Measurements from ENCODE around the gene NRIP1.

DNA sequence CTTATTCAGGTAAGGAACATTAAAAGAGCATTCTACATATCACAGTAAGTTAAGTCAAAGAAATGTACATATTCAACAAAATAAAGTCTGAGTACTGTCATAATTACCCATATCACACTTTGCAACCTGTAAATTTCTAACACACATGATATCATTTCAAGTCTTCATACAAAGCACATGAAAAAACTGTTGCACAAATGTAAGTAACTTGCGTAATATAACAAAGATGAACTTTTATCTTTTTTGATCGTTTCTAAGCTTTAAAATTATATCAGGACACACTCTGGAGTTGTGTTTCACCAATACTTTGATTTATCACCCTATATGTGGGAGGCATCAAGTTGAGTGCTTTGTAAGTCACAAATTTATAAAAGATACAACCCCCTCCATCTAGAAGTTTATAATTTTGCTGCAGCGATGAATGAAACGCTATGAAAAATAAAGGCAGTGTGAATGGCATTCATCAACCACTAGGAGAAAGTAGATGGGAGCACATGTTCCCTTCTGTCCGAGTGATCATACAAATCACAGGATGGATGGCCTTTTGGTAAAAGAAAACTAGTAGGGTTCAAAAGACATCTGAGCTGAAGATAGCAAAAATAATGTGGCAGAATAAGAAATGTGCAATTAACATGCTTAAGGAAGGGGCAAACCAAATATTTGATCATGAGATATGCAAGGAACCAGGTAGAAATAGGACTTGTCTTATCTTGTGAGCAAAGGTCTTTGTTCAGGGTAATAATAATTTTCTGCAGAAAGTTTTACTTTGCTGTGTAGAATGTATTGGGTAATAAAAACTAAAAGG is 27.5 kb downstream of the NRIP1 start:
- TF ChIP-seq EZH2 (IDR thresholded peaks at IDR 0.05; ENCODE audit: borderline replicate concordance, insufficient read depth, low read depth, low read length, poor library complexity, severe bottlenecking) = no peak
- TF ChIP-seq, protein P1, sequence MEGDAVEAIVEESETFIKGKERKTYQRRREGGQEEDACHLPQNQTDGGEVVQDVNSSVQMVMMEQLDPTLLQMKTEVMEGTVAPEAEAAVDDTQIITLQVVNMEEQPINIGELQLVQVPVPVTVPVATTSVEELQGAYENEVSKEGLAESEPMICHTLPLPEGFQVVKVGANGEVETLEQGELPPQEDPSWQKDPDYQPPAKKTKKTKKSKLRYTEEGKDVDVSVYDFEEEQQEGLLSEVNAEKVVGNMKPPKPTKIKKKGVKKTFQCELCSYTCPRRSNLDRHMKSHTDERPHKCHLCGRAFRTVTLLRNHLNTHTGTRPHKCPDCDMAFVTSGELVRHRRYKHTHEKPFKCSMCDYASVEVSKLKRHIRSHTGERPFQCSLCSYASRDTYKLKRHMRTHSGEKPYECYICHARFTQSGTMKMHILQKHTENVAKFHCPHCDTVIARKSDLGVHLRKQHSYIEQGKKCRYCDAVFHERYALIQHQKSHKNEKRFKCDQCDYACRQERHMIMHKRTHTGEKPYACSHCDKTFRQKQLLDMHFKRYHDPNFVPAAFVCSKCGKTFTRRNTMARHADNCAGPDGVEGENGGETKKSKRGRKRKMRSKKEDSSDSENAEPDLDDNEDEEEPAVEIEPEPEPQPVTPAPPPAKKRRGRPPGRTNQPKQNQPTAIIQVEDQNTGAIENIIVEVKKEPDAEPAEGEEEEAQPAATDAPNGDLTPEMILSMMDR (IDR thresholded peaks at IDR 0.05) = no peak

Measured in B cell (primary cell).